Measurements from ENCODE around the gene PPIL1.

- no peak for TF ChIP-seq GATA2 (IDR thresholded peaks at IDR 0.05; ENCODE audit: low read depth, low read length)
- TF ChIP-seq GATA3 (IDR thresholded peaks at IDR 0.05; ENCODE audit: low read depth, low read length): no peak
These were observed 10.7 kb downstream of the PPIL1 start for GRCh38 chr6:36863670-36864540.
